DMS153 treated with DMSO at 0.1 percent for 48 hours (cell line): ENCODE data around the gene LIPA.
"Not testable (repeated sequence)": the region's sequence is repeated elsewhere in the genome, so short reads cannot be mapped to it uniquely, and the experiment has no call there.

Experiments used
- DNase-seq: peaks from one replicate; lab custom pipeline; 2025; ENCODE audit not compliant: unreplicated experiment; lab: John Stamatoyannopoulos, UW

Gene LIPA

GRCh38 chr10:89271532-89271931, 20.0 kb upstream of the LIPA start:
- no peak for DNase-seq

GRCh38 chr10:89270153-89270483, 18.5 kb upstream of the LIPA start:
- no peak for DNase-seq

GRCh38 chr10:89269433-89270152, 18.0 kb upstream of the LIPA start:
- no peak for DNase-seq

GRCh38 chr10:89266721-89267453, 15.3 kb upstream of the LIPA start:
- DNase-seq, result no peak

DNA sequence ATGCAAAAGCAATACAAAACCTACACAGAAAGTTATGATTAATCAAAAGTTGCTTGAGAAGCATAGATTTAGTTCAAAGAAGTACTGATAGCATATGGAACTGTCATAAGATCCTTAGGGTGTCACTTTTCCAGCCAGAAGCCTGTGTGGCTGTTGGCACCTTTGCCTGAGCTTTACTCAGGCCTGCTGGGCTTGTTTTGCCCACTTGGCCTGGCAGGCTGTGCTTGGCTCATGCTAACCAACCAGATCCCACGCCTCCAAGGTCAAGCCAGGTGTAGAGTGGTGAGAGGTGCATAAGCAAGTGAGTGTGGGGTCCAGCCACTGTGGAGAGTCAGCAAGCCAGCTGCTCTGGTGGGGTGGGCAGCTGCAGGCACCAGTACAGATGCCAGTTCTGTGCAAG, 12.0 kb upstream of the LIPA start:
- no peak for DNase-seq

DNA sequence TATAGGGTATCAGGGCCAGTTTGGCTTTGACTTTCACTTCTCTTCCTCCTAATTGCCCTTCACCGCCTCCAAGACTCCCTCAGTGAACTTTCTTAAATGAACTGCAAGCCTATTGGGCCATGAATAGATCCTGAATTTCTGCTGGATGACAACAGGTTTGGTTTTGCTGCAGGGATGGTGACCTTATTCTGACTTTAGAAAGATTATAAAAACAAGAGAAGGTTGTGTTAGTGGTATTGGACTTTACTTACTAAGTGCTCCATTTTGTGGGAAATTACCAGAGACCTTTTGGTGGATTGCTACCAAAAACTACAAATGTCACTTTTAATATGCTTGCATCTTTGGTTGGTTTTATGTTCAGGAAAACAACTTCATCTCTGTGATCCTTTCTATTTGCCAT, 11.5 kb upstream of the LIPA start:
- no peak for DNase-seq

DNA sequence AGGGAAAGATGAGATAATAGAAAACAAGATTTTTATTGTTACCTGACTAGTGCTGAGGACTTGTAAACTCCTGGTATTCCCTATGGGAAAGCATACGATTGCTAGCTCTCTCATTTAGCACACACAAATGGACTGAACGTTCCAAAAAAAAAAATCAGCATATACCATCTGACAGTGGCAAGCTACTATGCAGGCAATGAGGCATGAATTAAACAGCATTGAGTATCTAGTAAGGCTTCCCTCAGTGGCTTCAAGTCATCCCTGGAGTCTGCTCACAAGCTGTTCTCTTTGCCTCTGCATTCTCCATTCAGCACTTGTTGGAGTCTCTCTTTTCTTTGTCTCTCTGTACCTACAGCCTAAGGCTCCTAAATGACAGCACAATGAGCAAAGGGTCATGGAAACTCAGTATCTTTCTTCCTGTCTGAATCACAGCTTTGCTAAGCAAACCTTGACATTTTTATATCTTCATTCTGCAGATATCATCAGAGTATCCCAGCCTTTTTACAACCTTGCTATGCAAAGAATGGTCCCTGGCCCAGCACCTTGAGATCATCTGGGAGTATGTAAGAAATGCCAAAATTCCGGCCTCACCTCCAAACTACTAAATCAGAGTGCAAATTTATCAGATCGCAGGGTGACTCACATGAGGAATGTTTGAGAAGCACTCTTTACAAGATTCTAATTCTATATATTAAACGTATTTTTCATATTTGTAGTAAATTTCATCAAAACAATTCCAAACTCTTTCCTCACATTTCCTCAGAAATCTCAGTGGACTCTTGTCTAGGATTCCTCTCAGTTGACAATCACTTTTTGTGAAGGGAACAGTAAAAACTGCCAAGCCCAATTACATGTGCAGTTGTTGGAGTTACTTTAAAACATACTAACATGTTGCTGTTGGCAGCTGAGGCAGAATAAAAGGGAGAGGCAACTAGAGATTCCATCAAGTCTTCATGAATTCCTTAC, 10.8 kb upstream of the LIPA start:
- DNase-seq, result no peak

DNA sequence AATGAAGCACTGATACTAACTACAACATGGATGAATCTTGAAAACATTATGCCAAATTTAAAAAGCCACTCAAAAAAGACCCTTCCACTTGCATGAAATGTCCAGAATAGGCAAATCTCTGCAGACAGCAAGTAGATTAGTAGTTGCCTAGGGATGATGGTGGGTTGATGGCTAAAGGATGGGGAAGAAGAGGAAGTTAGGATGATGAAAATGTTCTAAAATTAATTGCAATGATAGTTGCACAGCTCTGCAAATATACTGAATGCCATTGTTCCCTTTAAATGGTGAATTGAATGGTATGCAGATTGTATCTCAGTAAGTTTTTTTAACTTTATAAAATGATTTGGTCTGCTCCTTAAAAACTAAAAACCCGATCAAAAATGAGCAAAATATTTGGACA, 7.3 kb upstream of the LIPA start:
- no peak for DNase-seq

GRCh38 chr10:89257581-89257980, 6.0 kb upstream of the LIPA start:
- no peak for DNase-seq

DNA sequence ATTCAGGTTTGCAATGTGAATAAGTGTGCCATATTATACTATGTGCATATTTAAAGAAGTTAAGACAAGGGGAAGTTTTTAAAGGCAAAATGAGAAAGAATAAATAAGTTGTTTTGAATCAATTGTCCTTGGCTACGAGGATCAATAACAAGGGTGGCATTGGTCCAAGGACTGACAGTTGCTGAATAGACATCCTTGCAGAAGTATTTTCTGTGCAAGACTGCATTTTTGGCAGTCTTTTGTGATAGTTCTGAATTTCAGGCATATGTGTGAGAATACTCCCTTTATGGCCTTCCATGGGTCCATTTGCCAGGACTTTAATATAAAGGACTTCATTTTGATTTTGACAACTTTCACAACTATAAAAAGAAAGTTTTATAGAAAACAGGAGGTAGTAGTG, 5.4 kb upstream of the LIPA start:
- DNase-seq, result no peak

- DNase-seq, result no peak
These were observed 4.8 kb upstream of the LIPA start for GRCh38 chr10:89256340-89256739.

- no peak for DNase-seq
These were observed 4.2 kb upstream of the LIPA start for GRCh38 chr10:89255793-89256192.

- not testable (repeated sequence) for DNase-seq
These were observed 3.6 kb upstream of the LIPA start for GRCh38 chr10:89255091-89255579.

DNA sequence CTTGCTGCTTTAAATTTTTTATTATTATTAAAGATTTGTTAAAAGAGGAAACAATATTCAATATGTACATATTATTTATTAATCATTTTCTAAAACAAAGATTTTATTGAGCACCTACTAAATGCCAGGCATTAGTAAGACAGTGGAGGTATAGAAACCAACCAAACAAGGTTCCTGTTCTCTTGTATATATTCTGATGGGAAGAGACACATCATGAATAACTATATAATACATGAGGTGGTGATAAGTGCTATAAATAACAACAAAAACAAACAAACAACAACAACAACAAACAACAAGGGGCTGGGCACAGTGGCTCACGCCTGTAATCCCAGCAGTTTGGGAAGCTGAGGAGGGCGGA, 630 bp upstream of the LIPA start:
- DNase-seq, result no peak

DNA sequence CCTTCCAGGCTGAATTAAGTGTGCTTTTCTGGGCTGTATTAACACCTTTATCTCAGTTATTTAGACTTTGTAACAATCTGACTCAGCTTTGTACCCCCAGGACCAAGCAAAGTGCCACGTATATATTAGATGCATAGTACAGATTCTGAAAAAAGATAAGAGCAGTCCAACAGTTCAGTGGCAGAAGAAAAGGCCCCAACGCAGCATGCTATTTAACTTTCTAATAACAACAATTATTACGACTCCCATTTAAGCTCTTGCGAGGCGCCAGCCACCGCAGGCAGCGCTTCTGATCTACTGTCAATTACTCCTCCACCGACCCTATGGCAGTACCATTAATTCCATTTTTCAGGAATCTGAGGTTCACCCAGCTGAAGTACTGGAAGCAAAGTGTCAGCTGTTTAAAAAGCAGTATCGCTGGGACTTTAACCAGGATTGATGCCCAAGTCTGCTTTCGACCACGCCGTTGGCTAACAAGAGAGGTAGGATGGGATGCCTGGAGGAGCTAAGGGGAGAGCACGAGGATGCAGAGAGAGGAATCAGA, 638 bp downstream of the LIPA start:
- DNase-seq, result no peak

GRCh38 chr10:89248990-89249389, 2.6 kb downstream of the LIPA start:
- DNase-seq, result no peak

DNA sequence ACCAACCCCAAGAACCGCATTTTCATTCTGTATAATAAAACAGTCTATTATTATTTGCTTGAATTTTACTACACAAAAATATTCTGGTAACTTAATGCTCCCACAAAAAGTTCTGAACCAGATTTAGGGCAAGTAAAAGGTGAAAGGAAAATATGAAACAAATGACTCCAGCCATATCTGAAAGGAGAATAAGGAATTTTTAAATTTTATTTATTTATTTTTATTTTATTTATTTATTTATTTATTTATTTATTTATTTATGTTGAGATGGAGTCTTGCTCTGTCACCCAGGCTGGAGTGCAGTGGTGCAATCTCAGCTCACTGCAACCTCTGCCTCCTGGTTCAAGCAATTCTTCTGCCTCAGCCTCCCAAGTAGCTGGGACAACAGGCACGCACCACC, 4.0 kb downstream of the LIPA start:
- DNase-seq, result not testable (repeated sequence)

DNA sequence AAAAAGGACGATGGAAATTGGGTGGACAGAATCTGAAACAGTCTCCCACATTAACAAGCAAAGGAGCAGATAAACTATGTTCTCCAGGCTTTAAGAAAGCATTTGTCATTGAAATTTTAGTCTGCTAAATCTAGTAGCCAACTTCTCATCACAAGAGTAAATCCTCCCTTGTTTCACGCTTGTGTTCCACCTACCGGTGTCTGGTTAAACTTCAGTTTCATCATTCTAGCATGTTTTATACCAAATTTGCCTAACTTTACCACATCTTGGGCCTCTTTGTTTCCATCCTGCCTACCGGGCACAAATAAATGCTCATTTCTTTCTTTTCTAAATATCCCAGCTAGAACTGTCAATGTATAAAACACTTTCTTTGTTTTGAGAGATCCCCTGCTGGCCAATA, 5.8 kb downstream of the LIPA start:
- no peak for DNase-seq

DNA sequence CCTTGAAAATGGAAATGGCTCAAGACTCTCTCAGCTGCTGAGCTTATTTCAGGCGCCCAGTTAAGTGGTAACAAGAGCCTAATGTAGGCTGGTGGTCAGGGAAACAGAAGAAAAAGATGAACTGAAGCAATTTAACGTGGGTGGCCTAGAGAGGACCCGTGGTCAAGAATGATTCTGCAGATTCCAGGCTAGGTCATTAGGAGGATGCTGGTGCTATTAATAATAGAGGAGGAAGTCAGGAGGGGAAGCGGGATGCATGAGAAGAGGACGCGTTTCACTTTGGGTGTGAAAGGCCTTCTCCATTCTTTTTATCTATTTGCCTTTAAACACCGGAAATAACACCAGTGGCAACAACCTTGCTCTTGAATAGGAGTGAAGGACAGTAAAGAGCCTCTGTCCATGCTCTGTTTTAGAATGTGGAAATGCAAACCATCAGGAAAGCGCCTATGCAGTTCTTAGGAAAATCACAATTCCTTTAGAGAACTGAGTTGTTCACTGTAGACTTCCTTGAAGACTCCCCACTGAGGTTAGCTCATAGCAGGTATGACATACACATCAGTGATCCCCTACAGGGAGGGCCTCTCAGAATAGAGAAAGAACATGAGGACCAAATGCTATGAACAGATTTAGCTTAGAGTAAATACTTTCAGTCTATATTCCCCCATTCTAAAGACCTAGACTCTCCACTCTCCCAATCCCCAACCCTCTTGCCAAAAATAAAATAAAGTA, 8.6 kb downstream of the LIPA start:
- no peak for DNase-seq

GRCh38 chr10:89242345-89242684, 9.3 kb downstream of the LIPA start:
- DNase-seq, result no peak
